ENCODE results near the gene RAB29.

DNA sequence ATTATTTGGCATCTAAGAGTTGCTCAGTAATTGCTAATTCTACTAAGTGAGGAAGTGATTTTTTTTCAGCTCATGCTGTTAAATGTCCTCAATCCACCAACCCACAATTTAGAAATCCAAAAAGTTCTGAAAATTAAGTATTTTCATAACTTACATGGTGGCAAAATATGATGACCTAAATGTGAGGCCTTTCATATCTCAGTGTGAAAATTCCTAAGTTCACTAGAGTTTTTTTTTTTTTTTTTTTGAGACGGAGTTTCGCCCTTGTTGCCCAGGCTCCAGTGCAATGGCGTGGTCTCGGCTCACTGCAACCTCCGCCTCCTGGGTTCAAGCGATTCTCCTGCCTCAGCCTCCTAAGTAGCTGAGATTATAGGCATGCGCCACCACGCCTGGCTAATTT, 30.9 kb downstream of the RAB29 start:
- TF ChIP-seq, protein P1, sequence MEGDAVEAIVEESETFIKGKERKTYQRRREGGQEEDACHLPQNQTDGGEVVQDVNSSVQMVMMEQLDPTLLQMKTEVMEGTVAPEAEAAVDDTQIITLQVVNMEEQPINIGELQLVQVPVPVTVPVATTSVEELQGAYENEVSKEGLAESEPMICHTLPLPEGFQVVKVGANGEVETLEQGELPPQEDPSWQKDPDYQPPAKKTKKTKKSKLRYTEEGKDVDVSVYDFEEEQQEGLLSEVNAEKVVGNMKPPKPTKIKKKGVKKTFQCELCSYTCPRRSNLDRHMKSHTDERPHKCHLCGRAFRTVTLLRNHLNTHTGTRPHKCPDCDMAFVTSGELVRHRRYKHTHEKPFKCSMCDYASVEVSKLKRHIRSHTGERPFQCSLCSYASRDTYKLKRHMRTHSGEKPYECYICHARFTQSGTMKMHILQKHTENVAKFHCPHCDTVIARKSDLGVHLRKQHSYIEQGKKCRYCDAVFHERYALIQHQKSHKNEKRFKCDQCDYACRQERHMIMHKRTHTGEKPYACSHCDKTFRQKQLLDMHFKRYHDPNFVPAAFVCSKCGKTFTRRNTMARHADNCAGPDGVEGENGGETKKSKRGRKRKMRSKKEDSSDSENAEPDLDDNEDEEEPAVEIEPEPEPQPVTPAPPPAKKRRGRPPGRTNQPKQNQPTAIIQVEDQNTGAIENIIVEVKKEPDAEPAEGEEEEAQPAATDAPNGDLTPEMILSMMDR (IDR thresholded peaks at IDR 0.05) = no peak
- TF ChIP-seq POLR2A (IDR thresholded peaks at IDR 0.05) = no peak

Measured in heart left ventricle (tissue), 13 donors.